RWPE2 (cell line): ENCODE measurements around the gene PGS1.

Experiments used
- ATAC-seq: fragments of 200-7000 bp; cut with Tn5 transposase; 3 replicates; pipeline ENCODE4 v1.9.1; 2021; ENCODE audit warnings: low read depth
- DNase-seq: peaks from one replicate; pipeline ENCODE4 v3.0.0-alpha.2; 2020; ENCODE audit warnings: low spot score
- H3K27ac ChIP-seq: fragments of 450-650 bp; 2 replicates; pipeline ENCODE4 v1.5.1; 2017; ENCODE audit warnings: mild to moderate bottlenecking; ENCODE audit not compliant: poor library complexity, severe bottlenecking
- H3K27me3 ChIP-seq: fragments of 250-450 bp; sonication (Bioruptor Pico); 2 replicates; pipeline ENCODE4 v1.5.1; 2021; ENCODE audit warnings: mild to moderate bottlenecking, moderate library complexity; ENCODE audit not compliant: insufficient read depth, poor library complexity, severe bottlenecking
- H3K36me3 ChIP-seq: fragments of 250-450 bp; sonication (Bioruptor Pico); 2 replicates; pipeline ENCODE4 v1.5.1; 2020; ENCODE audit warnings: low read depth, mild to moderate bottlenecking, moderate library complexity
- H3K4me1 ChIP-seq: fragments of 250-450 bp; sonication (Bioruptor Pico); 2 replicates; pipeline ENCODE4 v1.5.1; 2021; ENCODE audit warnings: mild to moderate bottlenecking, moderate library complexity; ENCODE audit not compliant: insufficient read depth, poor library complexity, severe bottlenecking
- H3K4me3 ChIP-seq: fragments of 250-450 bp; sonication (Bioruptor Pico); 2 replicates; pipeline ENCODE4 v1.5.1; 2021; ENCODE audit warnings: mild to moderate bottlenecking, moderate library complexity; ENCODE audit not compliant: severe bottlenecking
- H3K9me3 ChIP-seq: fragments of 250-450 bp; sonication (Bioruptor Pico); 2 replicates; pipeline ENCODE4 v1.5.1; 2021; ENCODE audit warnings: mild to moderate bottlenecking, moderate library complexity; ENCODE audit not compliant: severe bottlenecking
- CTCF ChIP-seq: fragments of 450-650 bp; IDR thresholded peaks from one replicate; pipeline ENCODE4 v1.5.1; 2017; ENCODE audit warnings: mild to moderate bottlenecking, moderate library complexity; ENCODE audit not compliant: poor library complexity, severe bottlenecking

Gene PGS1

GRCh38 chr17:78423961-78424675 is 45.7 kb downstream of the PGS1 start:
- TF ChIP-seq CTCF, result no peak
- Histone ChIP-seq H3K27ac (no peak overlapping the region), H3K9me3 (no peaks in the 10 kb centered on the region), H3K4me3 (no peak overlapping the region), H3K4me1 (no peaks in the 10 kb centered on the region), H3K27me3 (no peaks in the 10 kb centered on the region), H3K36me3 (peaks cover 65% of the 10 kb centered on the region)
- DNase-seq (no peak), ATAC-seq (no peak)

GRCh38 chr17:78425429-78425828 is 47.0 kb downstream of the PGS1 start:
- no peaks in the 10 kb centered on the region for H3K4me1 ChIP-seq
- no peak overlapping the region for H3K4me3 ChIP-seq
- DNase-seq (peak; percentile 66), ATAC-seq (no peak)
- no peaks in the 10 kb centered on the region for H3K9me3 ChIP-seq
- H3K27ac ChIP-seq, result no peak overlapping the region
- peaks cover 52% of the 10 kb centered on the region for H3K36me3 ChIP-seq
- H3K27me3 ChIP-seq, result no peaks in the 10 kb centered on the region
- TF ChIP-seq CTCF, result no peak

GRCh38 chr17:78426293-78426879 is 47.9 kb downstream of the PGS1 start:
- no peaks in the 10 kb centered on the region for H3K27me3 ChIP-seq
- H3K4me1 ChIP-seq, result no peaks in the 10 kb centered on the region
- DNase-seq (no peak), ATAC-seq (no peak; the same call in 2 of the 3 replicates)
- H3K36me3 ChIP-seq, result peaks cover 43% of the 10 kb centered on the region
- no peak overlapping the region for H3K4me3 ChIP-seq
- TF ChIP-seq CTCF, result no peak
- no peaks in the 10 kb centered on the region for H3K9me3 ChIP-seq
- H3K27ac ChIP-seq, result no peak overlapping the region

- no peak for TF ChIP-seq CTCF
- DNase-seq (no peak), ATAC-seq (no peak)
- Histone ChIP-seq H3K36me3 (peaks cover 35% of the 10 kb centered on the region), H3K27ac (no peak overlapping the region), H3K4me3 (no peak overlapping the region), H3K4me1 (no peaks in the 10 kb centered on the region), H3K9me3 (no peaks in the 10 kb centered on the region), H3K27me3 (no peaks in the 10 kb centered on the region)
Observed at GRCh38 chr17:78427140-78427539, 48.7 kb downstream of the PGS1 start.

GRCh38 chr17:78428025-78428575 is 49.7 kb downstream of the PGS1 start:
- TF ChIP-seq CTCF, result no peak
- Histone ChIP-seq H3K4me1 (no peaks in the 10 kb centered on the region), H3K27ac (no peak overlapping the region), H3K27me3 (no peaks in the 10 kb centered on the region), H3K36me3 (peaks cover 26% of the 10 kb centered on the region), H3K4me3 (no peak overlapping the region), H3K9me3 (no peaks in the 10 kb centered on the region)
- ATAC-seq (no peak), DNase-seq (peak; percentile 56)
